HepG2 (cell line): Measurements from ENCODE around the gene HOXC4. TPM values are rescaled to one million over a fixed set of nuclear protein-coding genes. Genes with fewer than 3 reads are reported as not detected.

Experiments used
- ATAC-seq: fragments of 200-7000 bp; cut with Tn5 transposase; 3 replicates; pipeline ENCODE4 v1.9.1; 2020; ENCODE audit warnings: mild to moderate bottlenecking, moderate library complexity
- BruUV-seq: library from RNA; stranded (reverse); fragments of 400-500 nt; replicated peaks from 2 replicates; lab custom pipeline; 2021; lab: Mats Ljungman, UMichigan
- CTCF ChIA-PET: fragments of 300-600 bp; formaldehyde crosslinking; extraction: SDS; loops from one replicate; lab custom pipeline; 2021; ENCODE audit warnings: low total read pairs, inconsistent platforms, low intra/inter-chr PET ratio; lab: Yijun Ruan, JAX
- POLR2A ChIA-PET: fragments of 350-600 bp; sonication (Branson Sonifier 250); formaldehyde crosslinking; loops from one replicate; lab custom pipeline; 2020; ENCODE audit warnings: antibody characterized with exemption, inconsistent platforms; lab: Yijun Ruan, JAX
- DNase-seq: peaks from one replicate; pipeline ENCODE4 v3.0.0-alpha.2; 2015; ENCODE audit warnings: low spot score
- FAIRE-seq: peaks from 3 replicates; lab custom pipeline; 2011; peaks lifted over from hg19 to GRCh38; lab: Jason Lieb, UNC
- H2AFZ ChIP-seq: one replicate; pipeline ENCODE4 v1.6.1; 2011; ENCODE audit warnings: low read length, inconsistent platforms
- H3K27ac ChIP-seq: fragments of 300-600 bp; 3 replicates; pipeline ENCODE4 v1.8.0; 2011; ENCODE audit warnings: mixed run types, mild to moderate bottlenecking, mixed read lengths, low read length, inconsistent platforms; ENCODE audit not compliant: insufficient read depth; ENCODE audit errors: extremely low read length
- H3K27me3 ChIP-seq, 2 experiments: fragments of 200-600 bp in 1 of 2; 2 replicates in 1 of 2; 3 replicates in 1 of 2; pipeline versions ENCODE4 v1.6.0 to v1.8.0; 2011; ENCODE audit warnings: low read length in 2 of 2, mild to moderate bottlenecking in 2 of 2, moderate library complexity in 2 of 2, inconsistent platforms in 1 of 2; ENCODE audit not compliant: insufficient read depth in 2 of 2, control insufficient read depth in 1 of 2
- H3K36me3 ChIP-seq, 2 experiments: fragments of 200-600 bp in 1 of 2; replicated peaks in 1 of 2; 2 replicates in 1 of 2; 3 replicates in 1 of 2; pipeline versions ENCODE4 v1.5.1 to v1.8.0; 2011; ENCODE audit warnings: low read length in 2 of 2, inconsistent platforms in 1 of 2; ENCODE audit not compliant: insufficient read depth in 2 of 2, control insufficient read depth in 1 of 2
- H3K4me1 ChIP-seq: 2 replicates; pipeline ENCODE4 v1.5.1; 2012; ENCODE audit warnings: low read length, inconsistent platforms; ENCODE audit not compliant: insufficient read depth
- H3K4me2 ChIP-seq: 2 replicates; pipeline ENCODE4 v1.6.0; 2011; ENCODE audit warnings: low read depth, low read length, inconsistent platforms
- H3K4me3 ChIP-seq, 3 experiments: fragments of 200-600 bp in 1 of 3; sonication (generic), shearing (Covaris generic) in 1 of 3; replicated peaks in 1 of 3; 2 replicates each; pipeline ENCODE4 v1.5.1; 2011 to 2016; ENCODE audit warnings: low read length in 3 of 3, inconsistent platforms in 2 of 3, low read depth in 2 of 3, mild to moderate bottlenecking in 2 of 3, control low read depth in 1 of 3, mixed read lengths in 1 of 3; ENCODE audit not compliant: insufficient read depth in 1 of 3
- H3K79me2 ChIP-seq: one replicate; pipeline ENCODE4 v1.6.1; 2011; ENCODE audit warnings: low read length, inconsistent platforms; ENCODE audit not compliant: insufficient read depth
- H3K9ac ChIP-seq: 2 replicates; pipeline ENCODE4 v1.6.0; 2011; ENCODE audit warnings: mild to moderate bottlenecking, low read depth, low read length, inconsistent platforms; ENCODE audit not compliant: insufficient read depth
- H3K9me3 ChIP-seq: 2 replicates; pipeline ENCODE4 v1.5.1; 2012; ENCODE audit warnings: mild to moderate bottlenecking, low read length
- H4K20me1 ChIP-seq: 2 replicates; pipeline ENCODE4 v1.6.0; 2011; ENCODE audit warnings: inconsistent platforms, mild to moderate bottlenecking, low read length, moderate library complexity; ENCODE audit not compliant: insufficient read depth
- CCDC6 ChIP-seq: sonication (generic); formaldehyde crosslinking; IDR thresholded peaks from 2 replicates; pipeline ENCODE4 v1.8.1; 2022; ENCODE audit warnings: mild to moderate bottlenecking, missing genetic modification reagents, moderate library complexity
- CHD4 ChIP-seq: fragments of 200-600 bp; sonication (generic); IDR thresholded peaks from 2 replicates; pipeline ENCODE4 v1.7.0; 2017; ENCODE audit warnings: mild to moderate bottlenecking, low read length, borderline replicate concordance
- FOXO1 ChIP-seq: sonication (generic); formaldehyde crosslinking; IDR thresholded peaks from 2 replicates; pipeline ENCODE4 v1.4.0; 2020; ENCODE audit warnings: missing genetic modification reagents
- JARID2 ChIP-seq: sonication (generic); formaldehyde crosslinking; IDR thresholded peaks from 2 replicates; pipeline ENCODE4 v1.8.1; 2023; ENCODE audit warnings: missing genetic modification reagents, inconsistent platforms; ENCODE audit not compliant: insufficient replicate concordance
- RARA ChIP-seq: IDR thresholded peaks from 2 replicates; pipeline ENCODE4 v1.6.1; 2016; ENCODE audit warnings: missing genetic modification reagents, missing compliant biosample characterization
- RBAK ChIP-seq: sonication (generic); formaldehyde crosslinking; IDR thresholded peaks from 2 replicates; pipeline ENCODE4 v1.5.1; 2020; ENCODE audit warnings: mild to moderate bottlenecking, missing genetic modification reagents
- SIN3A ChIP-seq: IDR thresholded peaks from 2 replicates; pipeline ENCODE4 v1.6.1; 2011; ENCODE audit warnings: low read depth, mild to moderate bottlenecking, control low read depth, low read length, borderline replicate concordance
- STAT5B ChIP-seq: sonication (generic); formaldehyde crosslinking; IDR thresholded peaks from 2 replicates; pipeline ENCODE4 v1.4.0; 2020; ENCODE audit warnings: missing genetic modification reagents
- ZFP90 ChIP-seq: sonication (generic); formaldehyde crosslinking; IDR thresholded peaks from 2 replicates; pipeline ENCODE4 v1.8.0; 2022; ENCODE audit warnings: missing genetic modification reagents, mild to moderate bottlenecking, inconsistent platforms, borderline replicate concordance
- ZNF180 ChIP-seq: sonication (generic); formaldehyde crosslinking; IDR thresholded peaks from 2 replicates; pipeline ENCODE4 v1.4.0; 2020; ENCODE audit warnings: low read depth, missing genetic modification reagents, borderline replicate concordance
- ZNF564 ChIP-seq: sonication (generic); formaldehyde crosslinking; IDR thresholded peaks from 2 replicates; pipeline ENCODE4 v1.8.1; 2023; ENCODE audit warnings: mild to moderate bottlenecking, missing genetic modification reagents
- ZNF629 ChIP-seq: sonication (generic); formaldehyde crosslinking; conservative IDR thresholded peaks from 2 replicates; pipeline ENCODE4 v1.5.0; 2020; ENCODE audit warnings: missing genetic modification reagents
- WGBS: methylation state at CpG from one replicate; pipeline ENCODE4 v1.1.6; 2017; ENCODE audit warnings: low lambda C conversion rate; 5-methylcytosine and 5-hydroxymethylcytosine counted together
- in situ Hi-C: cut with HindIII; loops from 2 replicates; pipeline ENCODE4 v1.10.0; 2017; ENCODE audit warnings: low pct_unique_long_range_greater_than_20kb; ENCODE audit not compliant: extremely low pct_ligation_motif_present
- intact Hi-C: fragments of 100-400 bp; cut with micrococcal nuclease; formaldehyde crosslinking; loops from one replicate; pipeline ENCODE4 v1.10.0; 2022; ENCODE audit not compliant: unreplicated experiment
- polyA plus RNA-seq, 8 experiments: library from polyadenylated mRNA; depleted of rRNA in 3 of 8; stranded (reverse) in 7 of 8; unstranded in 1 of 8; fragments of >200 nt; fragmentation: Illumina TruSeq in 4 of 8; extraction: Trizol in 4 of 8; gene quantifications; 2 replicates each; pipeline versions ENCODE4 v1.2.1 to v1.2.3, GENCODE V29; 2011 to 2016; ENCODE audit warnings: low read depth in 4 of 8, missing spikeins in 1 of 8, mixed read lengths in 1 of 8; ENCODE audit not compliant: insufficient read depth in 1 of 8
- total RNA-seq, 5 experiments: library from RNA; depleted of rRNA; stranded (reverse); fragments of >200 nt; fragmentation: Illumina TruSeq; extraction: Trizol; gene quantifications; 2 replicates each; pipeline ENCODE4 v1.2.3, GENCODE V29; 2016; ENCODE audit warnings: low read depth in 1 of 5
- TF ChIP-seq, protein P1 (sequence below): sonication (generic); formaldehyde crosslinking; IDR thresholded peaks from 2 replicates; pipeline ENCODE4 v1.5.0; 2020; ENCODE audit warnings: mild to moderate bottlenecking, missing genetic modification reagents

The HOXC4 gene
- total and polyA plus RNA-seq, 2 of the 13 experiments (the other 11 are each of a cell fraction or from before 2014, with no cell fraction given), result not detected

DNA sequence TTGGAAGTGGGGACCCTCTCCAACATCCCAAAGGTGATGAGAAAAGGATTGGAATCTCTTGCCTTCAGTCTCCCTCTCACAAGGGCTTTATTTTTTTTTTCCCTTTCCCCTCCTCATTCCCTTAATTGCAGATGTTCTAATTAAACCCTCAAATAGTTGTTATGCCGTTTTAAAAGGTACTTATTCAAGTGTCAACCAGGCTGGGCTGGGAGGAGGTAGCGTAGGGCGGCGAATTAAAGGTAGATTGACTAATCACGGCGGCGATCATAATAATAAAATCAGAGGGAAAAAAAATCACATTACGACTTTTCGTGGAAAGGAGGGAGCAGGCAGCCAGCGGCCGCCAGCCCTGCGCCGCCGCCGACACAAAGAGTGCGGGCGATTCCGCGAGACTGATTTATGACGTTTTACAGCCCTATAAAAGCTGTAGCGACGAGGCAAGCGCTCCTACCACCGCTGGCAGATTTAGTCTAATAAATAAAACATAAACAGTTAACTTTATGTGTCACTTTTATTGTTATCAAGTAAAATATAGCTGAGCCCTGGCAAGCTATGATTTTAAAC is 1.7 kb upstream of the HOXC4 start:
- intact Hi-C loops (no loop called here), in situ Hi-C loops (no loop called here)
- 67% methylated on average over 24 of the region's 24 CpGs for WGBS
- no TSS peak for BruUV-seq
- no peak overlapping the region for H2AFZ ChIP-seq
- no peaks in the 10 kb centered on the region for H3K36me3 ChIP-seq
- no peaks in the 10 kb centered on the region for H3K79me2 ChIP-seq
- DNase-seq (no peak), ATAC-seq (no peak), FAIRE-seq (no peak)
- H3K4me2 ChIP-seq, result no peak overlapping the region
- no peak overlapping the region for H3K27ac ChIP-seq
- no peak for TF ChIP-seq FOXO1 (CRISPR knock-in tag)
- no peak for TF ChIP-seq CHD4
- no peak for TF ChIP-seq ZNF564
- TF ChIP-seq CCDC6 (CRISPR knock-in tag), result no peak
- no peak for TF ChIP-seq ZFP90 (CRISPR knock-in tag)
- no peak for TF ChIP-seq ZNF629
- no peak for TF ChIP-seq STAT5B (CRISPR knock-in tag)
- no peak for TF ChIP-seq JARID2
- TF ChIP-seq RBAK (CRISPR knock-in tag), result no peak
- H3K9ac ChIP-seq, result no peak overlapping the region
- ChIA-PET CTCF (no interaction called here), POLR2A (no interaction called here)
- H3K4me1 ChIP-seq, result no peaks in the 10 kb centered on the region
- H4K20me1 ChIP-seq, result no peaks in the 10 kb centered on the region
- no peaks in the 10 kb centered on the region for H3K9me3 ChIP-seq
- H3K4me3 ChIP-seq, result no peak overlapping the region
- H3K27me3 ChIP-seq, result peaks cover 9 to 72% of the 10 kb centered on the region in 2 experiments

DNA sequence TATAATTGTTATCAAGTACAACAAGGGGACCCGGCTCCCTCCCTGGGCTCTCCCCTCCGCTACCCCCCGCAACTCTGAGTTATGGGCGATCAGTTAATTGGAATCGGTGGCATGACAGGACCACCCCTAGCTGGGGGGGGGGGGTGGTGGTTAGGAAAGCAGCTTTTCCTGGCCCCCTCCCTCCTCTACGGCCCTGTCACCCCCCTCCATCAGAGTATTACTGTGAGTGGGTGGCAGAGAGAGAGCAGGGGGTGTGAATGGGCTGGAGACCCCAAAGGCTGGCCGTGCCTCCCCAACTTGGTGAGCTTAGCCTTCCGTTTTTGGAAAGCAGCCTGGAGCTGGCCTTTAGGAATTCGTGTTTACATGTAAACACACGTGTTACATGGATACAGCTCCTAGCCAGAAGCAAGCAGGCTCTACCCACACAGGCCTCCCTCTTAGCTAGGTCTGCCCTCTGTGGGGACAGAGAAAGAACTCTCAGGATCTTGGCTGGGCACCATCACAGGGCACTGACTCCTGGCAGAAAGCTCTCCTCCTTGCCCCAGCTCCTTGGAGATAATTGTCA is 1.1 kb upstream of the HOXC4 start:
- DNase-seq, result no peak
- Histone ChIP-seq H3K27ac (no peak overlapping the region), H3K4me3 (no peak overlapping the region), H3K9me3 (no peaks in the 10 kb centered on the region), H3K36me3 (no peaks in the 10 kb centered on the region), H4K20me1 (no peaks in the 10 kb centered on the region), H3K4me1 (no peaks in the 10 kb centered on the region), H3K4me2 (no peak overlapping the region), H2AFZ (no peak overlapping the region), H3K79me2 (no peaks in the 10 kb centered on the region), H3K27me3 (peaks cover 8 to 68% of the 10 kb centered on the region in 2 experiments; a peak in 4 of 5 replicates), H3K9ac (no peak overlapping the region)
- CTCF ChIA-PET, result no interaction called here
- POLR2A ChIA-PET, result no interaction called here
- ATAC-seq, result no peak
- TF ChIP-seq SIN3A, result no peak
- TF ChIP-seq, protein P1, sequence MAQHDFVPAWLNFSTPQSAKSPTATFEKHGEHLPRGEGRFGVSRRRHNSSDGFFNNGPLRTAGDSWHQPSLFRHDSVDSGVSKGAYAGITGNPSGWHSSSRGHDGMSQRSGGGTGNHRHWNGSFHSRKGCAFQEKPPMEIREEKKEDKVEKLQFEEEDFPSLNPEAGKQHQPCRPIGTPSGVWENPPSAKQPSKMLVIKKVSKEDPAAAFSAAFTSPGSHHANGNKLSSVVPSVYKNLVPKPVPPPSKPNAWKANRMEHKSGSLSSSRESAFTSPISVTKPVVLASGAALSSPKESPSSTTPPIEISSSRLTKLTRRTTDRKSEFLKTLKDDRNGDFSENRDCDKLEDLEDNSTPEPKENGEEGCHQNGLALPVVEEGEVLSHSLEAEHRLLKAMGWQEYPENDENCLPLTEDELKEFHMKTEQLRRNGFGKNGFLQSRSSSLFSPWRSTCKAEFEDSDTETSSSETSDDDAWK (CRISPR knock-in tag), result no peak
- no peak for TF ChIP-seq ZNF180 (CRISPR knock-in tag)
- no peak for TF ChIP-seq RARA (CRISPR knock-in tag)
- no TSS peak for BruUV-seq
- intact Hi-C loops, result no loop called here
- 49% methylated on average over 9 of the region's 10 CpGs for WGBS
- in situ Hi-C loops, result no loop called here
- no peak for FAIRE-seq
